Esophagus squamous epithelium (tissue), 5 donors: ENCODE measurements around the gene ZNF45. TPM values are rescaled to one million over a fixed set of nuclear protein-coding genes. Genes with fewer than 3 reads are reported as not detected.

ENCODE experiments used
- DNase-seq: peaks from one replicate; lab custom pipeline; 2025; lab: John Stamatoyannopoulos, UW
- H3K27ac ChIP-seq, 4 donors: fragments of 200-600 bp; sonication (generic); one replicate each; pipeline ENCODE4 v1.5.1; 2016 to 2019; ENCODE audit warnings: mild to moderate bottlenecking in 1 of 4
- H3K27me3 ChIP-seq, 4 donors: fragments of 200-600 bp; sonication (generic); 1 replicate in 3 of 4; 2 replicates in 1 of 4; pipeline versions ENCODE4 v1.5.1 to v1.6.0; 2017 to 2021; ENCODE audit warnings: antibody characterized with exemption in 1 of 4
- H3K36me3 ChIP-seq, 3 donors: fragments of 200-600 bp; sonication (generic); one replicate each; pipeline ENCODE4 v1.5.1; 2016 to 2019
- H3K4me1 ChIP-seq, 3 donors: fragments of 200-600 bp; sonication (generic); one replicate each; pipeline ENCODE4 v1.5.1; 2017 to 2019
- H3K4me3 ChIP-seq, 4 donors: fragments of 200-600 bp; sonication (generic); 1 replicate in 3 of 4; 2 replicates in 1 of 4; pipeline ENCODE4 v1.5.1; 2016 to 2019; ENCODE audit warnings: mild to moderate bottlenecking in 2 of 4, moderate library complexity in 1 of 4
- H3K9me3 ChIP-seq, 3 donors: fragments of 200-600 bp; sonication (generic); one replicate each; pipeline ENCODE4 v1.5.1; 2016 to 2019
- POLR2A ChIP-seq, 4 donors: fragments of 450-650 bp; IDR thresholded peaks; one replicate each; pipeline ENCODE4 v1.6.1; 2017; ENCODE audit warnings: antibody characterized with exemption in 4 of 4, mild to moderate bottlenecking in 4 of 4, moderate library complexity in 3 of 4
- WGBS, 2 donors: methylation state at CpG; one replicate each; pipeline ENCODE4 v1.1.5; 2018; 5-methylcytosine and 5-hydroxymethylcytosine counted together
- intact Hi-C: fragments of 100-400 bp; cut with DNase I; formaldehyde crosslinking; loops from one replicate; pipeline ENCODE4 v1.15.0; 2022
- total RNA-seq, 4 donors: library from RNA; depleted of rRNA; stranded (reverse); fragments of >200 nt; gene quantifications; one replicate each; pipeline ENCODE4 v1.1.0, GENCODE V29; 2016
- TF ChIP-seq, protein P1 (sequence below), 6 experiments: fragments of 450-650 bp in 4 of 6; fragments of 200-600 bp in 2 of 6; sonication (generic) in 2 of 6; IDR thresholded peaks; one replicate each; pipeline ENCODE4 v1.5.1; 2016 to 2019; ENCODE audit warnings: antibody characterized with exemption in 6 of 6, mild to moderate bottlenecking in 4 of 6, moderate library complexity in 4 of 6
- donor health status: DM: yes; HTN: yes; CAD: no.

ZNF45 gene
- total RNA-seq, 4 donors from 2014 or later: 5.0 to 8.4 (median 6.4) TPM

DNA sequence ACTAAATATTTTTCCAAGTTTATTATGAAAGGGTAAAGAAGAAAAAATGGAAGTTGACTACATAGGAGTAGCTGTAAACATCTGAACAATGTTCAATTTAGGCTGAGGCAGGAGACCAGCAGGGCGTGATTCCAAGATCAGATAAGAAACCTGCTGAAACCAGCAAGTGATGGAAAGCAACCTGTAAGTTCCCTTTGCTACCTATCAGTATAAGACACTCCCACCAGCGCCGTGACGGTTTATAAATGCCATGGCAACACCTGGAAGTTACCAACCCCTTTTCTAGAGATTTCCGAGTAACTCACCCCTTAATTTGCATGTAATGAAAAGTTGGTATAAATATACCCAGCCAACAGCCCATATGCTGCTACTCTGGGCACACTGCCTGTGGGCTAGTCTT lies 1.1 kb upstream of the ZNF45 start:
- no peak overlapping the region for H3K27ac ChIP-seq
- DNase-seq: no peak
- peaks cover 0 to 26% (median 8%) of the 10 kb centered on the region in 3 donors for H3K4me1 ChIP-seq
- TF ChIP-seq, protein P1, sequence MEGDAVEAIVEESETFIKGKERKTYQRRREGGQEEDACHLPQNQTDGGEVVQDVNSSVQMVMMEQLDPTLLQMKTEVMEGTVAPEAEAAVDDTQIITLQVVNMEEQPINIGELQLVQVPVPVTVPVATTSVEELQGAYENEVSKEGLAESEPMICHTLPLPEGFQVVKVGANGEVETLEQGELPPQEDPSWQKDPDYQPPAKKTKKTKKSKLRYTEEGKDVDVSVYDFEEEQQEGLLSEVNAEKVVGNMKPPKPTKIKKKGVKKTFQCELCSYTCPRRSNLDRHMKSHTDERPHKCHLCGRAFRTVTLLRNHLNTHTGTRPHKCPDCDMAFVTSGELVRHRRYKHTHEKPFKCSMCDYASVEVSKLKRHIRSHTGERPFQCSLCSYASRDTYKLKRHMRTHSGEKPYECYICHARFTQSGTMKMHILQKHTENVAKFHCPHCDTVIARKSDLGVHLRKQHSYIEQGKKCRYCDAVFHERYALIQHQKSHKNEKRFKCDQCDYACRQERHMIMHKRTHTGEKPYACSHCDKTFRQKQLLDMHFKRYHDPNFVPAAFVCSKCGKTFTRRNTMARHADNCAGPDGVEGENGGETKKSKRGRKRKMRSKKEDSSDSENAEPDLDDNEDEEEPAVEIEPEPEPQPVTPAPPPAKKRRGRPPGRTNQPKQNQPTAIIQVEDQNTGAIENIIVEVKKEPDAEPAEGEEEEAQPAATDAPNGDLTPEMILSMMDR (IDR thresholded peaks at IDR 0.05): no peak
- TF ChIP-seq POLR2A (IDR thresholded peaks at IDR 0.05): no peak
- WGBS, 2 donors: 74 to 83% methylated on average over 5 of the region's 5 CpGs
- no peak overlapping the region for H3K4me3 ChIP-seq
- intact Hi-C loops: no loop called here
- peaks cover 0 to 22% (median 0%) of the 10 kb centered on the region in 3 donors for H3K36me3 ChIP-seq
- H3K27me3 ChIP-seq: no peaks in the 10 kb centered on the region
- H3K9me3 ChIP-seq: peaks cover 0 to 8% (median 3%) of the 10 kb centered on the region in 3 donors

DNA sequence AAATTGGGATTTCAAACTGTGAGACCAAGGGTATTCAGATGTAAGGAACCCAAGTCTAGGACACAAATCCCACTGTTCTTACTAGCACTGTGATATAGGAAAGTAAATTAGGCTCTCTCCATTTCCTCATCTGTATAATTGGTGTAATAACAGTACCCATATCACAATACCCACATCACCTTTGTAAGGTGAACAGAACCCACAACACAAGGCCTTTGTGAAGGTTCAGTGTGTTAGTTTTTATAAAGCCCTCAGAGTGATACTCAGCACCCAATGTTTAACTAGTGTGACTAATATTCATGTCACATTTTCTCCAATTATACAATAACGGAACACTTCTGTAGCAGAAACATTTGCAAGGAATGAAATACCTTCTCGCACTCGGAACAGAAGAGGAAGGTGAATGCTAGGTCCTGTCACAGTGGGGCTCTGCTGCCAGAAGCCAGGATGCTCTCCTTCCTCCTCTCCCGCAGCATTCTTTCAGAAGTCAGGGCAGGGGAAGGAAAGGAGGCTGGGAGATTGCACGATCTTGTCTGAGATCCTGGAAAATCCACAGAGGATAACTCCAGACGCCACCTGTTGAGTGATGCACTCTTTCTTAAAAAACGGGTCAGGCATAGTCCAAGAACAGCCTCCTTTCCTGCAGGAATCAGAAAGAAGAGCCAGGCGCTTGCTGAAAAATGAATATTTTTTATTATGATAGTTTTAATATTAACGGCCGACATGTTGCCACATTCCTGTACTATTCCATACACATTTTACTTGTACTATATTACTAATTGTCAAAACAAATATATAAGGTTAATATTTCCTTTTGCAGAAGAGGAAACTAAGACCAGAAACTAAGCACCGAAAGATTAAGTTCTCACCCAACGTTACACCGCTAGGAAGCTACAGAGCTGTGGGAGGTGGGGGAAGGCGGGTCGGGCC lies 762 bp downstream of the ZNF45 start:
- intact Hi-C loops: no loop called here
- Histone ChIP-seq H3K27ac (peak overlapping the region; percentile 80 to 89 (median 85)), H3K4me3 (peak overlapping the region; percentile 65 to 78 (median 72)), H3K4me1 (peaks cover 0 to 26% (median 8%) of the 10 kb centered on the region in 3 donors), H3K36me3 (peaks cover 0 to 40% (median 5%) of the 10 kb centered on the region in 3 donors), H3K27me3 (no peaks in the 10 kb centered on the region), H3K9me3 (peaks cover 0 to under 1% (median 0%) of the 10 kb centered on the region in 3 donors)
- 9 to 11% methylated on average over 15 of the region's 15 CpGs for WGBS, 2 donors
- TF ChIP-seq, protein P1 (IDR thresholded peaks at IDR 0.05): no peak
- TF ChIP-seq POLR2A (IDR thresholded peaks at IDR 0.05): no peak
- DNase-seq: no peak

DNA sequence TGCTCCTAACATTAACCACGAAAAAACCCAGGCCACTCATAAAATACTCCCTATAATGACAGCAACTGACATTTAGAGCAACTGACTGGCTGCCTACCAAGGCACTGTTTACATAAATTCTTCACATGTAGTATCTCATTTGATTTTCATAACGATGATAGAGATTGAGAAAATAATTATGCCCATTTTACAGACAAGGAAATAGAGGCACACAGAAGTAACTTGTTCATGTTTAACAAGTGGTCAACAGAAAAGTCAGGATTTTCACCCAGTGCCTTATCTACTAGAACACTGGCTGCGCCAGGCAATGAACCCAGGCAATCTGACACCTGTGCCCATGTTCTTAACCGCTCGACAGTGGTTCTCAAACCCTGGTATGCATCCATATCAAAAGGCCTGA lies 6.3 kb downstream of the ZNF45 start:
- intact Hi-C loops: no loop called here
- Histone ChIP-seq H3K27me3 (no peaks in the 10 kb centered on the region), H3K4me1 (peaks cover 0 to 11% (median under 1%) of the 10 kb centered on the region in 3 donors), H3K27ac (no peak overlapping the region), H3K36me3 (peaks cover 14 to 95% (median 28%) of the 10 kb centered on the region in 3 donors), H3K4me3 (no peak overlapping the region), H3K9me3 (peaks cover 0 to 4% (median under 1%) of the 10 kb centered on the region in 3 donors)
- no peak for TF ChIP-seq POLR2A (IDR thresholded peaks at IDR 0.05)
- DNase-seq: no peak
- 91 to 97% methylated on average over 5 of the region's 5 CpGs for WGBS, 2 donors

DNA sequence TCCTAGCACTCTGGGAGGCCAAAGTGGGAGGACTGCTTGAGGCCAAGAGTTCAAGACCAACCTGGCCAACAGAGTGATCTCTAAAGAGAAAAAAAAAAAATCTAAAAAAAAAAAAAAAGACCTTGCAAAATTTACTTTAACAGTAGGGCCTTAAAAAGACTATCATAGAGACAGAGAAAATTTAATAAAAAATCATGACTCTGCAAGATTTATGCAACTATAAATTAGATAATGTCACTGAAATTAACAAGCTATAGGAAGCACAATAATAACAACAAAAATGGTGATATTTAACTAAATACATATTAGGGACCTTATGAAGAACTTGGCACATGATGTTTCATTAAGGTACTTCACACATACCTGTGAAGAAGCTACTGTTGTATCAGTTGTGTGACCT lies 11.2 kb downstream of the ZNF45 start:
- no peak for DNase-seq
- Histone ChIP-seq H3K27ac (no peak overlapping the region), H3K27me3 (no peaks in the 10 kb centered on the region), H3K9me3 (peaks cover 0 to 44% (median 21%) of the 10 kb centered on the region in 3 donors), H3K4me1 (no peaks in the 10 kb centered on the region), H3K36me3 (peaks cover 30 to 100% (median 56%) of the 10 kb centered on the region in 3 donors), H3K4me3 (no peak overlapping the region)
- intact Hi-C loops: no loop called here
- TF ChIP-seq, protein P1 (IDR thresholded peaks at IDR 0.05): no peak
- no peak for TF ChIP-seq POLR2A (IDR thresholded peaks at IDR 0.05)

DNA sequence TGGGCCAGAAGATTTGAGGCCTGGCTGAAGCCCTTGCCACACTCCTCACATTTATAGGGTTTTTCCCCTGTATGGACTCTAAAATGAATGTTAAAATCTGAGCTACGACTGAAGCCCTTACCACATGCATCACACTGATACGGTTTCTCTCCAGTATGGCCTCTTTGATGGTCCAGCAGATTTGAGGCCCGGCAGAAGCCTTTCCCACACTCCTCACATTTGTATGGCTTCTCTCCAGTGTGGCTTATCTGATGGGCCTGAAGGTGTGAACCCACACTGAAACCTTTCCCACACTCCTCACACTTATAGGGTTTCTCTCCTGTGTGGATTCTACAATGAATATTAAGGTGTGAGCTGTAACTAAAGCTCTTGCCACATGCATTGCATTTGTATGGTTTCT lies 21.0 kb downstream of the ZNF45 start:
- intact Hi-C loops: no loop called here
- no peak for TF ChIP-seq POLR2A (IDR thresholded peaks at IDR 0.05)
- TF ChIP-seq, protein P1 (IDR thresholded peaks at IDR 0.05): no peak
- H3K9me3 ChIP-seq: peaks cover 8 to 99% (median 93%) of the 10 kb centered on the region in 3 donors
- H3K4me3 ChIP-seq: peak overlapping the region in 1 of 4 donors; percentile 7
- no peaks in the 10 kb centered on the region for H3K27me3 ChIP-seq
- no peak for DNase-seq
- H3K27ac ChIP-seq: no peak overlapping the region
- no peaks in the 10 kb centered on the region for H3K4me1 ChIP-seq
- WGBS, 2 donors: 75 to 96% methylated on average over 3 of the region's 3 CpGs
- H3K36me3 ChIP-seq: peaks cover 40 to 61% (median 48%) of the 10 kb centered on the region in 3 donors
